ENCODE data around the gene FUOM. TPM values are rescaled to one million over a fixed set of nuclear protein-coding genes. Genes with fewer than 3 reads are reported as not detected.

Gene FUOM
- total and polyA plus RNA-seq, 9 of the 15 experiments (the other 6 are each of a cell fraction or from before 2014, with no cell fraction given) = 1.8 to 96.1 (median 27.0) TPM

- TF ChIP-seq TRIM24 (IDR thresholded peaks at IDR 0.05) (peak in 1 of 2 experiments; percentile 82; a peak in 2 of 4 replicates), PTBP1 (IDR thresholded peaks at IDR 0.05; ENCODE audit: low read depth, low read length) (no peak), ZNF174 (CRISPR knock-in tag; IDR thresholded peaks at IDR 0.05) (no peak), POLR3A (IDR thresholded peaks at IDR 0.05; ENCODE audit: borderline replicate concordance, extremely low read depth, insufficient read depth, insufficient read length) (no peak), PHF21A (IDR thresholded peaks at IDR 0.05; ENCODE audit: borderline replicate concordance, low read depth) (no peak), ZKSCAN1 (IDR thresholded peaks at IDR 0.05; ENCODE audit: low read depth, low read length) (peak; percentile 60; the same call in 1 of the 2 replicates), TFAM (CRISPR knock-in tag; conservative IDR thresholded peaks at IDR 0.05) (no peak), MTA2 (IDR thresholded peaks at IDR 0.05; ENCODE audit: low read depth) (no peak), SRSF1 (IDR thresholded peaks at IDR 0.05; ENCODE audit: low read depth, low read length) (no peak), SMAD3 (CRISPR knock-in tag; conservative IDR thresholded peaks at IDR 0.05) (no peak), THAP7 (CRISPR knock-in tag; IDR thresholded peaks at IDR 0.05) (peak; percentile 98), ETV6 (IDR thresholded peaks at IDR 0.05; ENCODE audit: borderline replicate concordance in 1 of 2, low read depth in 2 of 2, low read length in 1 of 2) (no peak), ETV6 (CRISPR knock-in tag; IDR thresholded peaks at IDR 0.05; ENCODE audit: borderline replicate concordance) (no peak), SNRNP70 (optimal IDR thresholded peaks at IDR 0.05; ENCODE audit: low read depth, low read length) (no peak), HBP1 (CRISPR knock-in tag; IDR thresholded peaks at IDR 0.05) (no peak), CBX2 (IDR thresholded peaks at IDR 0.05; ENCODE audit: insufficient read depth, low read length, poor library complexity, severe bottlenecking) (no peak), CREB1 (IDR thresholded peaks at IDR 0.05) (peak; percentile 77), CREB1 (CRISPR knock-in tag; IDR thresholded peaks at IDR 0.05) (peak; percentile 68), THAP12 (CRISPR knock-in tag; IDR thresholded peaks at IDR 0.05) (peak; percentile 73; the same call in 1 of the 2 replicates), ZNF212 (CRISPR knock-in tag; IDR thresholded peaks at IDR 0.05) (no peak), MAZ (CRISPR knock-in tag; conservative IDR thresholded peaks at IDR 0.05 in 1 of 2, IDR thresholded peaks at IDR 0.05 in 1 of 2) (peak in 1 of 2 experiments; percentile 93), CTCF (IDR thresholded peaks at IDR 0.05 in 2 of 3, conservative IDR thresholded peaks at IDR 0.05 in 1 of 3; ENCODE audit: insufficient read depth in 2 of 3, low read depth in 1 of 3, low read length in 3 of 3) (peak in 2 of 3 experiments; percentile 35 to 42; a peak in 3 of 6 replicates), SLC30A9 (CRISPR knock-in tag; IDR thresholded peaks at IDR 0.05) (no peak)
These were observed 36.3 kb upstream of the FUOM start, which contains the start of gene MTG1 (continued) for GRCh38 chr10:133394064-133394663.

Measured in K562 (cell line).